H4 (cell line): ENCODE results near the gene MAPT. TPM values are rescaled to one million over a fixed set of nuclear protein-coding genes. Genes with fewer than 3 reads are reported as not detected.
"Not testable (repeated sequence)": the region's sequence is repeated elsewhere in the genome, so short reads cannot be mapped to it uniquely, and the experiment has no call there.

Experiments
- DNase-seq: peaks from one replicate; pipeline ENCODE4 v3.0.0-alpha.2; 2015; ENCODE audit warnings: low spot score
- total RNA-seq: library from RNA; depleted of rRNA; stranded (reverse); fragments of >200 nt; shearing (Covaris generic); gene quantifications from 2 replicates; pipeline ENCODE4 v1.2.3, GENCODE V29; 2014

MAPT gene
- total RNA-seq, 1 experiment from 2014 or later: 2.3 TPM

DNA sequence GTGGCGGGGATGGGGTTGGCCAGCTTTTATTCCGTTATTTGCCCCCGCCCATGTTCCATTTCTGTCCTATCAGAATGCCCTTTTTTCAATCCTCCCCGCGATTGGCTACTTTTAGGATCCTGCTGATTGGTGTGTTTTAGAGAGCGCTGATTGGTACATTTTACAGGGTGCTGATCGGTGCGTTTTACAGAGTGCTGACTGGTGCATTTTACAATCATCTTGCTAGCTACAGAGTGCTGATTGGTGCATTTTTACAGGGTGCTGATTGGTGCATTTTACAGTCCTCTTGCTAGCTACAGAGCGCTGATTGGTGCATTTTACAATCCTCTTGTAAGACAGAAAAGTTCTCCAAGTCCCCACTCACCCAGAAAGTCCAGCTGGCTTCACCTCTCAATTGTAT is 32.2 kb upstream of the MAPT start:
- DNase-seq: not testable (repeated sequence)

DNA sequence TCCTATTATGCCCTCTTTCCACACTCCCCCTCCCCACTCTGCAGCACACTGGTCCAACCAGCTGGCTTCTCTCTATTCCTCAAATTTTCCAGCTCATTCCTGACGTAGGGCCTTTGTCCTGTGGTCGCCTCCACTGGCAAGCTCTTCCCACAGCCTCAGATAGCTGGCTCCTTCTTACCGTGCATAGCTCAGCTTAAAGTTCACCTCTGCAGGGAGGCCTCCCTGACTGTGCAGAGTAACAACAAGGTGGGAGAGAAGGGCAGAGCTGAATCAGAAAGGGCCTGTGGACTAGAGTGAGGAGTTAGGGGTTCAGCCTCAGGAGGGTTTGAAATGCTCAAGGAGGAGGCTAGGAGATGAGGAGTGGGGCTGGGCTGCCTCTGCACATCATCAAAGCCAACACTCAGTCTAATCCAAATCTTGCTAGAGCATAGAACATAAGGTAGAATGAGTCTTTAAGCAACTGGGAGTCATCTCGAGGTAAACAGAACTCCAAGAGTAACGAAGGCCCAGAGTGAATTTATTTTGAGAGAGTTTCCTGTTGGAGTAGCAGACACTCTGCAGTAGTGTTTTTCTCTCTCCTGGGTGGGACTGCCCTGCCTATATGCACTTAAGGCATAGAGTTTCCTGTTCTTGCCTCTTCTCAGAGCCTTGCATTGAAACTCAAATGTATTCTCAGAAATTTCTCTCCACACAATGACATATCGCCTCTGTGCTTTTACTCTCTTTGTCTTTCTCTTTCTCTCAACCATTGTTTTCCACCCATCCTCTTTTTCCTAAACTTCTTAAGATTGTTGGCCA is 30.3 kb upstream of the MAPT start:
- DNase-seq: no peak

DNA sequence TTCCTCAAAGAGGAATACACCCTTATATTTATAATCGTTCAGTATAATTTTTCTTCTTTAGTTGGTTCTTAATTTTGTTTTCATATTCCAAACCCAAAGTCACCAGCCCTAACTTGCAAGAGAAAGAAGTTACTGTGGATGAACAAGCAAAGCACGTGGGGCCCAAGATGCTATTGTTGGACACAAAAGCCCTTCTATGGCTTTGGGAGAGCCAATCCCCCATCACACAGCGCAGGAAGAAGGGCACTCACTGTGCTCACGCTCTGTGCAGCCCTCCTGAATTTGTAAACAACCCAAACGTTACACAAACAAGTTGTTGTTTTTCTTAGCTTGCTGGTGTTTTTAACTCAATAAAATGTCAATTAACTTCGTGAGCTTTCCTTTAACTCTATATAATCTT is 27.2 kb upstream of the MAPT start:
- DNase-seq: no peak

DNA sequence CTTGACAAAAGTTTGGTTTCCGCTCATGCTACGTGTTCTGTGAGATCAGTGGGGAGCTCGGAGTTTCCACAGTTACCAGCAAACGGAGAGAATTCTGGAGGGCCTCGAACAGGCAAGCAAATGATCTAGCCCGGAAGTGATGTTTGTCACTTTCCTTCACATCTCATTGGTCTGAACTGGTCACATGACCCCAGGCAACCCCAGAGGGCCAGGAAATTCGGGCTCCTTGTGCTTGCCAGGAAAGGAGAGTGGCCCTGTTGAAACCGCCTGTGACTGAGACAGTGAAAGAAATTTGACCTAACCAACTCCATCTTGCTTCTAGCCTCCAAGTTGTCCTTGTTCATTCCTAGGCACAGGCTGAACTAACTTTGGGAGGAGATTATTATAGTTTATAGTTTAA is 26.7 kb upstream of the MAPT start:
- DNase-seq: peak; percentile 64

DNA sequence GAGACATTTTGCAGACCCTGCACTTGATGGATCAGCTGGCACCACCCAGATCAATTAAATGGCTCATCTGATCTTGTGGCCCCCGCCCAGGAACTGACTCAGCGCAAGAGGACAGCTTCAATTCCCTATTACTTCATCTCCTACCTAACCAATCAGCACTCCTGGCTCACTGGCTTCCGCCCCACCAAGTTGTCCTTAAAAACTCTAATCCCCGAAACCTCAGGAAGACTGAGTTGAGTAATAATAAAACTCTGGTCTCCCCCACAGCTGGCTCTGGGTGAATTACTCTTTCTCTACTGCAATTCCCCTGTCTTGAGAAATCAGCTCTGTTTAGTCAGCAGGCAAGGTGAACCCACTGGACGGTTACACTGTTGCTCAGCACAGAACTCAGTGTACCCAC is 26.1 kb upstream of the MAPT start:
- DNase-seq: no peak

DNA sequence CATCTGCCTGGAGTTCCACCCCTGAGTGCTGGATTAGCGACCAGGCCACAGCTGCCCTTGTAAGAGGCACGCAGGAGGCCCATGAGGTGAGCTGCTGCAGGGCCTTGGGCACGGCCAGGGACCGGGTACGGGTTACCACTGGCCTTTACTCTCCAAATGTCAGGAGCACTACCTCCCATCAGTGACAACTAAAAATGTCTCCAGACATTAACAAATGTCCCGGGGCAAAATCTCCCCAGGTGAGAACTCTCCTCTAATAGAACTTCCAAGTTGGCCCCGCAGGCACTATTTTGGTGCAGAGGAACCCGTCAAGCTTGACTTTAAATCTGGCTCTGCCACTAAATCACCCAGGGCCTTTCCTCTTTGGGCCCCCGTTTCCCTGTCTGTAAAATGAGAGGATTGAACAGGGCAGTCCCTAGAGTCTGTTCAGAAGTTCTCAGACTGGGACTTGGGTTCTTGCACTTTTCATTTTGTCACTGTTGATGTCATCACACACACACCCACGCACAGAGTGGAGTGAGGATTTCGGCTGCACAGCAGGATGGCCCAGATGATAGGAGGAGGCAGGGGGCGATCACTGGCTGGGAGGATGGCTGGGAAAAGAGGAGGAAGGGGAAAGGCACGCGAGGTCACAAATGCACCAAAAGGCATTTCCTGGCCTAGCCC is 24.5 kb upstream of the MAPT start:
- no peak for DNase-seq

DNA sequence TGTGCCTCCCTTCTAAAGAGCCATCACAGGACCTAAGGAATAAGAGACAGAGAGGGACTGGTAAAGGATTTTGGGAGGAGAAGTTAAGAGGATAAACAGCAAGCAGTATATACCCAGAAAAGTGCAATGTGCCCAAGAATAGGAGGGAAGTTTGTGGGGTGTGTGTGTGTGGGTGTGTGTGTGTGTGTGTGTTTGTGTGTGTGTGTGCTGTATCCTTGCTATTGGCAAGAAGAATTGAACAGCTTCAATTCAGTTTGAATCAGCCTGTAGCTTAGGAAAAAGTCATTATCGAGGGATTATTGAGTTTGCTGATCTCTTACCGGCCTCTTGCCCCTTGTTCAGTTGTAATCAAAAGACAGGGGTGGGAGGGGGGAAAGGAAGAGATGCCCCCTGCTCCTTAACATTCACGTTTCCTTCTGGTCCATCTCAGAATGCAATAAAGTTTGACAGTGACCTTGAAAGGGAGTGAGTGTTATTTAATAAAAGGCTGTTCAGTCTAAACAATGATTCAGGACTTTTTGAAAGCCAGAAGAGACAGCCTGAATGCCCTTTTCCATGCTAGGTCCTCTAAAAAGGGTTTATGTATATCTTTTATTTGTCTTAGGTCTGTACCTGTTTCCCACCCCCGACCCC is 23.9 kb upstream of the MAPT start:
- no peak for DNase-seq

DNA sequence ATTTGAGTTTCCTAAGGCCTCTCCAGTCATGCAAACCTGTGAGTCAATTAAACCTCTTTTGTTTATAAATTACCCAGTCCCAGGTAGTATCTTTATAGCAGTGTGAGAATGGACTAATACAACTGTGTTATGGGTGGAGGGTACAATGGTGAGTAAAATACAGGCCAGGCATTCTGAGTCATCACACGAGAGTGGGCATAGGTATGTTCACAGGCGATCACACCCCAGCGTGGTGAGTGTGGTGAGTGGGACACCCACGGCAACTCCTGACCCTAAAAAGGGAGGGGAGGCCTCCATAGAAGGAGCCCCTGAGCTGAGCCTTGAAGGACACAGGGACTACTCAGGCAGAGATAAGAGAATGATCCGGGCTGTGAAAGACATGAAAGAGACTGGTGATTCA is 22.6 kb upstream of the MAPT start:
- DNase-seq: no peak

DNA sequence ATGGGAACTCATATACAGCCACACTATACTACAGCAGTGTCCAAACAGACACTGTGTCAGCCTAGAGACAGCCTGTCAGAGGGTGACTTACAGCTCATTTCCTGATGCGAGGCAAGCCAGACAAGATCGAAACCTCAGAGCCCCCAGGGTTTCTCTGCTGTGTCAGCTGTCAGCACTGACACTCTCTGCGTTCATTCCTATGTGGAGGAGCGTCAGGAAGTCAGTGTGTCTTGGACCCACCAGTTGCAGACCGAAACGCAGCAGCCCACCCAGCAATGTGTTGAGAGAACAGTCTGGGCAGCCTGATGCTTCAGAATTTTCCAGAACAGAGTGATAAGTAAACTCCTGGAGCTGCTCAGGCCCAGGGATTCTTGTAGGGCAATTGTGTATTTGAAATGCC is 20.6 kb upstream of the MAPT start:
- no peak for DNase-seq

DNA sequence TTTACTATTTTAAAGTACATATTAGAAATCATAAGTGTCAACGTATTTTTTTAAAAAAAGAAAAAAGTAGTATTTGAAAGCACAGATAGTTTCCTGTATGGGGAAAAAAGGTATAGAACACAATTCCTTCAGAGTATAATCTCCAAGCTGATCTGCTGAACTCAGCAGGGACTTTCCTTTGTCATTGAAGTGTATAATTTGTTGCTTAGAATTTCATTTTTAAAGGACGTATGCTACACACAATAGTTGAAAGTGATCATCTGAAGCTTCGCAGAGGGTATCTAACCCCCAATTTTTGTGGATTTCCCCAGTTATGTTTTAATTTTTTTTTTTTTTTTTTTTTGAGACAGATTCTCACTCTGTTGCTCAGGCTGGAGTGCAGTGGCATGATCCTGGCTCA is 20.2 kb upstream of the MAPT start:
- no peak for DNase-seq

DNA sequence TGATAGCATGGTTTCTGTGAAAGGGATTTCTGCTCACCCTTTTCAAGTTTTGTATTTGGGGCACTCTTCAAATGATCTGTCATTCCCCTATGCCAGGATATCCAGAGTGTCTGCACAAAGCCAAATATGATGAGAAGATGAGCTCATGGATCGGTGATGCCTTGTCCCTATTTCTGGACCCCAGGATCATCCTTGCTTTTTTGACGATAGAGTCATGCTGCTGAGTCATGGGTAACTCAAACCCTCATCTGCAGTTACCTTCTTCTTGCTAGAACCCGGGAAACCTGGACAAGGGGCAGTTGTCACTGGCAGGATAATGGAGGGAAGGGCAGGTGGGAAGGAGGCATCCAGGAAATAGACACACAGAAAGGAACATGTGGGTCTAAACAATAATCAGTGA is 17.8 kb upstream of the MAPT start:
- DNase-seq: no peak

DNA sequence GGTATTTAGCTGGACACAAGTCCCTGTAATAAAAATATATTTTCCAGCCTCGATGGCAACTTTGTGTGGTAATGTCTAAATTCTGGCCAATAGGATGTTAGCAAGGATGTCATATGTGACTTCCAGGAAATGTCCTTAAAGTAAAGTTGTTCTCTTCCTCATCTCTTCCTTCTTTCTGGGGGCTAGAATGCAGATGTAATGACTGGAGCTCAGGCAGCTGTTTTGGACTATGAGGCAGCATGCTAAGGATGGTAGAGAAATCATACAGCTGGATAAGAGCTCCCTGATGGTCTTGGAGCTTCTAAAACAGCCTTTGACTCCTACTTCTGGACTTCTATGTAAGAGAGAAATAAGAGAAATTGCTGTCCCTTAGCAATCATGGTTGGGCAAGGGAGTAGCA is 16.9 kb upstream of the MAPT start:
- DNase-seq: no peak

DNA sequence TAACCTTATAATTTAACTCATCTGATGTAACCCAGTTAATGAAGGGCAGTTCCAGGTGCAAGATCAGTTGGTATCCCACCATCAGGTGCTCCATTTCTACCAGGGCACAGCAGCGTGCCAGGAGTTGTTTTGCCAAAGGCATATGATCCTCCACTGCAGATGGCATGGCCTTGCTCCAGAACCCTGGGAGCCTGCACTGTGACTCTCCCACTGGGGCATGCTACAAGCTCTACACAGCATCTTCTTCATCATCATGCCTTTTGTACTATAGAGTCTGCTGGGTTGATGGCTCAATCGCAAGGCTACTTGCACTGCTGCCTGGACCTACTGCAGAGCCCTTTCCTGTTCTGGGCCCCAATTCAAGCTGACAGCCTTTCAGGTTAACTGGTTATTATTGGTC is 11.3 kb upstream of the MAPT start:
- no peak for DNase-seq

DNA sequence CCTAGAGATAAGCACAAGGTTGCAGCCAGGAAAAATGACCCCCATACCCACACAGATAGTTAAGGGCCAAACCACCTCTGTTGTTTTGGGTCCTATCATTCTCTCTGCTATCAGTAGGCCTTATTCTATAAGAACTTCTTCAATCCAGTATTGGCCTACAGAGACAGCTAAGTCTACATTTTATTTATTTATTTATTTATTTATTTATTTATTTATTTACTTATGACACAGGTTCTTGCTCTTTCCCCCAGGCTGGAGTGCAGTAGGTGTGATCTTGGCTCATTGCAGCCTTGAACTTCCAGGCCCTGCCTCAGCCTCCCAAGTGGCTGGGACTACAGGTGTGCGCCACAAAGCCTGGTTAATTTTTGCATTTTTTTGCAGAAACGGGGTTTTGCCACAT is 7.5 kb upstream of the MAPT start:
- no peak for DNase-seq

DNA sequence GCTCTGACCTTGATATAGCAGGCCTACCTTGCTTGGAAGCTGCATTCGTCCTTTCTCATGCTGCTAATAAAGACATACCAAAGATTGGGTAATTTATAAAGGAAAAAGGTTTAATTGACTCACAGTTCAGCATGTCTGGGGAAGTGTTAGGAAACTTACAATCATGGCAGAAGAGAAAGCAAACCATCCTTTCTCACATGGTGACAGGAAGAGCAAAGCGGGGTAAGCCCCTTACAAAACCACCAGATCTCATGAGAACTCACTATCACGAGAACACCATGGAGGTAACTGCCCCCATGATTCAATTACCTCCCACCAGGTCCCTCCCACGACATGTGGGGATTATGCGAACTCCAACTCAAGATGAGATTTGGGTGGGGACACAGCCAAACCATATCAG is 6.0 kb upstream of the MAPT start:
- DNase-seq: no peak

DNA sequence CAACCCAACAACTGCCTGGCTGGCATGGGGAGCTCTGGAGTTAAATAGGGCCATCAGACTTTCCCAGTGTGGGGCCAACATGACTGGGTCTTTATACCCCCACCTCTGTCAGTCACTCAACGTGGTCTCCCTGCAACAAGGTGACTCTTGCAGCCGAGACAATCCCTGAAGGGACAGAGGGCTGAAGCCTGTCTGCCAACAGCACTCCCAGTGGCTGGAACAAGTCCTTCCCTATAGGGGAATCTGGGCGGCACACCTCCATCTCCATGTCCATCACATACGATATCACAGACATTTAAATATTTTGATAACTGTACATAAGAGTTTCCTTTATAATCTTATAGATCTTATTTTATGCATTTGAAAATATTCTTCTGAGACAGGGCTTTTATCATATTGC is 4.8 kb upstream of the MAPT start:
- DNase-seq: no peak

DNA sequence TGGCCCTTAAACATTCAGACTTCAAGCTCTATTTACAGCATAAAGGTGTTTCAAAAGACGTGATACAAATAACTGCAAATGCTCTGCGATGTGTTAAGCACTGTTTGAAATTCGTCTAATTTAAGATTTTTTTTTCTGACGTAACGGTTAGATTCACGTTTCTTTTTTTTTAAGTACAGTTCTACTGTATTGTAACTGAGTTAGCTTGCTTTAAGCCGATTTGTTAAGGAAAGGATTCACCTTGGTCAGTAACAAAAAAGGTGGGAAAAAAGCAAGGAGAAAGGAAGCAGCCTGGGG is 681 bp upstream of the MAPT start:
- no peak for DNase-seq

DNA sequence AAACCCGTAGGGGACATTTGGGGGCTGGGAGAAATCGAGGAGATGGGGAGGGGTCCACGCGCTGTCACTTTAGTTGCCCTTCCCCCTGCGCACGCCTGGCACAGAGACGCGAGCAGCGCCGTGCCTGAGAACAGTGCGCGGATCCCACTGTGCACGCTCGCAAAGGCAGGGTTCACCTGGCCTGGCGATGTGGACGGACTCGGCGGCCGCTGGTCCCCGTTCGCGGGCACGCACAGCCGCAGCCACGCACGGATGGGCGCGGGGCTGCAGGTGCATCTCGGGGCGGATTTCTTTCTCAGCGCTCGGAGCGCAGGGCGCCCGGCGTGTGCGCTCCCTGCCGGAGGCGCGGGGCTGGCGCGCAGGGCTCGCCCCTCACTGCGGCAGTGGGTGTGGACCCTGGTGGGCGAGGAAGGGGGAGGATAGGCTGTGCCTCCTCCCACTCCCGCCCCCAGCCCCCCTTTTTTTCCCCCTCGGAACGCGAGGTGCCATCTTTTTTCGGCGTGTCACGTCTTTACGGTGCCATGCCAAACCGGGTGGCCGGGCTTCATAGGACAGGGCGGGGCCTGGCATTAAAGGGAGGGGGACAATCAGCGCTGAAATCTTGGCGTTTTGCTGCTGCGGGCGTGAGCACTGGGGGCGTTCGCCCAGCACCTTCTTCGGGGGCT is 1.1 kb downstream of the MAPT start:
- no peak for DNase-seq

DNA sequence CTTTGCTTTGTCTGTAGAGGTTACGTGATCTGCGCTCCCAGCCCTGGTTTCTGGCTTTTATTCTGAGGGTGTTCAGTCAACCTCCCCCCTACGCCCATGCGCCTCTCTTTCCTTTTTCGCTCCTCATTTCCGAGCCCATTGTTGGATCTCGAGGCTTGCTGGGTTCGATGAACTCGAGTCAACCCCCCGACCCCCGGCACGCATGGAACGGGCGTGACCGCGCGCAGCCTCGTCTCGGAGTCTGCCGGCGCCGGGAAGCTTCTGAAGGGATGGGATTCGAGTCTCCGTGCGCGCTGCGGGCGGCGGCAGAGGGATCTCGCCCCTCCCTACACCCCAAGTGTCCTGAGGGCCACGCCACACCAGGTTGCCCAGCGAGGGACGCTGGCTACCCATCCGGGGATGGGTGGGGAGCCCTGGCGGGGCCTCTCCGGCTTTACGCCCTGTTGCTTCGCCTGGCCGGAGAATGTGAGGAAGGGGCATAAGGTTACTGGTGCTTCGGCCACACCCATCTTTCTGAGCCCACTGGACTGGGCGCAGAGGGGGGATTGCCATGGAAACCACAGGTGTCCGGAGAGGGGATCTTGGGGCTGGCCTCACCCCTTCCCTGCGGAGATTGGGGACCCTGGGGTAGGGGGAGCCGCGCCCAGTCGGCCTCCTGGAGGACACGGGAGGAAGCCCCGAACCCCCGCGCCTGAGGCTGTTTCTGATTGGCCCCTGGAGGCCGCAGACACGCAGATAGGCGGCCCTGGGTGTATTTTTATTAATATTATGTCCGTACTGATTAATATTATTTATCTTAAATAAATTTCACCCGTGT is 1.8 kb downstream of the MAPT start:
- DNase-seq: no peak

DNA sequence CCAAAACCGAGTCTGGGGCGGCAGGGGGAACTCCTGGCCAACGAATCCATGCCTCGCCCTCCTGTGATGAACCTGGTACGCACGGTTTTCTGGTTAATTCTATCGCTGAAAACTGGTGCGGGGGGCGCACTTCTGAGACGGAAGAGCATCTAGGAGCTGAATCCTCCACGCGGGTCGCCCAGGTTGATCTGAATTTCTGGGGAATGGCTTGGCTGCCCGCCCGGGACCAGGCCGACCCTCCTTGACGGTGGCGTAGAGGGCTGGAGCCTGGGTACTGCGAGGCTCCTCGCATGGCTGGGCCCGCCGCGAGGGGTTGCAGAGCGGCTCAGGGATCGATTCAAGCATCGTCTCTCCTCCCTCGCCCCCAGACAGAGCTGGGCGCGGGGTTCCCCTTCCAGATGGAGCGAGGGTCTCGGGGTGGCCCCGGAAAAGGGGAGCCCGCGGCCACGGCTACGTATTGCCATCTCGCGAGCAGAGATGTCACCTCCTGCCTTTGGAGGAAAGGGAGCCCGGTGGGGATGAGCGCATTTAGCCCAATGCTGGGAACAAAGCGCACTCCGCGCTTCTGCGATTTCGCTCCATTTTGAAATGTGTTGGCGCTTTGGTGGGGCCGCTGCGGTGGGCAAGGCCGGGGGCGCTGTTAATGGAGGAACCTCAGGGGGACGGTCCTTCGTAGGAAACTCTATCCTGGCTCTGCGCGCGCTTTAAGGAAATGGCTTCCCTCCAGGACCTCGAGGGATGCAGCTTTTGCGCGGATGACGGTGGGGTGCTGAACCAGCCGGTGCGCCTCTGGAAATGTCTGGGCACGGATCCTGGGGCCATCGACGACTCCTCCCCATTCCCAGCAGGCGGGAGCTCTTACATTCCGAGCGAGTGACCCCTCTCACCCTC is 2.7 kb downstream of the MAPT start:
- no peak for DNase-seq

DNA sequence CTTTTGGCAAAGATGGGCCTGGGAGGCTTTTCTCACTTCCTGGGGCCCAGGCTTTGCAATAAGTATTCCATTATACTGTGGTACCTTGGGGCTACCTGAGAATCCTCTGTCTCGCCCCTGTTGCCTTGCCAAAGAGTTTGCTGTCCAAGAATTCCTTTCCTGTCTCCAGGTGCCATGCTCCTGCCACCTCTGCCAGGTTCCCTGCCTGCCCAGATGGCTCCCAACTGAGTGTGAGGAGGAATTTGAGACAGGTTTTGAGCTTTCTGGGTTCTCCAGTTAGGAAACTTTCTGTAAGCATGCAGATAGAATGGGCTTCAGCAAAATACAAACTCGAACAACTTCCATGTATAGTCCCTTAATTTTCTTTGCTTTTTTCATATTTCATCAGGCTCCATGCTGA is 5.8 kb downstream of the MAPT start:
- DNase-seq: no peak
